Measurements from ENCODE around the gene MARCHF7.
"Not testable (repeated sequence)": the region's sequence is repeated elsewhere in the genome, so short reads cannot be mapped to it uniquely, and the experiment has no call there.

The MARCHF7 gene

DNA sequence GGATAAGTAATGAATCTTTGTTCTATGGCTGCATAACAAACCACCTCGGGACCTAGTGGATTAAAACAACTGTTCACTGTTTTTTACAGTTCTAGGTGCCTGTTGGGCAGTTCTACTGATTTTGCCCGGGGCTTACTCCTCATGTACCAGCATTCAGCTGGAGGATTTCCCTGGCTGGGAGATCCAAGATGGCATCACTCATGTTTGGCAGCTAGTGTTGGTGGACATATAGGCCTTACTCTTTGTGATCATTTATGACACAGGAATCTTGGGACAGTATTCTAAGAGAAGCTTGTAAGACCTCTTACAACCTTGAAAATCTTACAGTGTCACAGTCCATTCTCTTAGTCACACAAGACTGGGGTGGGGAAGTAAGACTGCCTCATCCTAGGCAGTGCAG, 4.6 kb downstream of the MARCHF7 start:
- DNase-seq (ENCODE audit: low read depth), result no peak

DNA sequence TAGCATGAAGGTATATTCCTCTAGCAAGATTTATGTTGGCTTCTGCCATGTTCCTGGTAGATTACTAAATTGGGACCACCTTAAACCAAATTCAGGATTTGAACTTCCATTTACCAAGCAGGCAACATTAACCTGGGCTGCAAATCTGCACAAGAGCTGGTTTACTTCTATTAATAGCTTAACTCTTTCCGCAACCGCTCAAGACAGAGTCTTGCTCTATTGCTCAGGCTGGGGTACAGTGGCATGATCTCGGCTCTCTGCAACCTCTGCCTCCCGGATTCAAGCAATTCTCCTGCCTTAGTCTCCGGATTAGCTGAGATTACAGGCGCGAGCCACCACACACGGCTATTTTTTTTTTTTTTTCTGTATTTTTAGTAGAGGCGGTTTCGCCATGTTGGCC, 8.4 kb downstream of the MARCHF7 start:
- DNase-seq (ENCODE audit: low read depth), result no peak

DNA sequence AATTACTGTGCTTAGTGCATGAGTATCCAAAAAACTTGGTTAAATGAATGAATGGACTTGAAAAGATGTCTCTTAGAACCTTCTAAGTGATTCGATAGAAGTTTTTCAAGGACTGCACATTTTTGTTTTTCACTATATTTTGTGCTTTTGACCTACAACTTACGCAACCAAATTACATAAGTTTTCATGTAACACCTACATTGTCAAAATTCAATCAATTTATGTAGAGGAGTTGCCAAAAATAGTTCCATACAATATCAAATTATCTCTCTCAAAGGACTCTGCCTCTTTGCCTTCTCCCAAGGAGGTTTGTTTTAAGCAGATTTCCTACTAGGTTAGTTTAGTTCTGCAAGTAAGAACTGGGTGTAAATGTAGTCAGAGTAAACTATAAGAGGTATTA, 10.3 kb downstream of the MARCHF7 start:
- no peak for DNase-seq (ENCODE audit: low read depth)

DNA sequence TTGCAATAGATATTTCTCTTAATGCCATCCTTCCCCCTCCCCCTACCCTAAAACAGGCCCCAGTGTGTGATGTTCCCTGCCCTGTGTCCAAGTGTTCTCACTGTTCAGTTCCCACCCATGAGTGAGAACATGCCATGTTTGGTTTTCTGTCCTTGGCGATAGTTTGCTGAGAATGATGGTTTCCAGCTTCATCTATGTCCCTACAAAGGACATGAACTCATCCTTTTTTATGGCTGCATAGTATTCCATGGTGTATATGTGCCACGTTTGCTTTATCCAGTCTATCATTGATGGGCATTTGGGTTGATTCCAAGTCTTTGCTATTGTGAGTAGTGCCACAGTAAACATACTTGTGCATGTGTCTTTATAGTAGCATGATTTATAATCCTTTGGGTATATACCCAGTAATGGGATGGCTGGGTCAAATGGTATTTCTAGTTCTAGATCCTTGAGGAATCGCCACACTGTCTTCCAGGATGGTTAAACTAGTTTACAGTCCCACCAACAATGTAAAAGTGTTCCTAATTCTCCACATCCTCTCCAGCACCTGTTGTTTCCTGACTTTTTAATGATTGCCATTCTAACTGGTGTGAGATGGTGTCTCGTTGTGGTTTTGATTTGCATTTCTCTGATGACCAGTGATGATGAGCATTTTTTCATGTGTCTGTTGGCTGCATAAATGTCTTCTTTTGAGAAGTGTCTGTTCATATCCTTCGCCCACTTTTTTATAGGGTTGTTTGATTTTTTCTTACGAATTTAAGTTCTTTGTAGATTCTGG, 12.7 kb downstream of the MARCHF7 start:
- not testable (repeated sequence) for DNase-seq (ENCODE audit: low read depth)

DNA sequence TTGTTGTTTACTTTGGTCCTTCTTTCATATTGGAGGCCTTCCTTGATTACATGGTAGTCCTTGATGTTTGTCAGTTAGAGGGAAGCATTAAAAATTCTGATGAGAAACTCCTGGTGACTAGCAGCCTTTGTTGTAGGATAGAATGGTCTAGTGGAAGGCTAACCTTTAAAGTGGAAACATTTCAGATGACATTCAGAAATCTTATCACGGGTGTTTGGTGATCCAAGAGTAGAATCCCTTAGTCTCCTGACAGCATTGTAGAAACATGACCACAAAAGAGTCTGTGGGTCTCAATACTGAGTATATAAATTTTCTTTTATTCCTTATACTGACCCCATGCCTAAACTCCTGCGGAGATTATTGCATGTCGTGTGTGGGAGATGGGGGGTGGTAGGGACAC, 13.4 kb downstream of the MARCHF7 start:
- no peak for DNase-seq (ENCODE audit: low read depth)

DNA sequence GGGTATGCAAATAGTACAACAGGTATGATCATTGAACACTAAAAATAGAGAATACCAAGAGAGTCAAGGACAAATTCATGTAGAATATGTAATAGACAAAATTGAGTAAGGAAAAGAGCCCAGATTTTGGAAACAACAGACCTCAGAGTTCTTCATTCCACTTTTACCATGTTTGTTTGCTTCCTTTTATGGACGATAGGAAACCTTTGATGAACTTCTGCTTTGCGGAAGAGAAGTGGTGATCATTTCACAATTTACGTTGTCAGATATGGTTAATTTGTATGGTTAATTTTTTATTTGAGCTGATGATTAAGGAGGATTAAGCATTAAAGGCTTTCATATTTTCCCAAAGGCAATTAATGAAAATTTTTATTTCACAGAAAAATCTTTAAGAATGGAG, 16.3 kb downstream of the MARCHF7 start:
- no peak for DNase-seq (ENCODE audit: low read depth)

DNA sequence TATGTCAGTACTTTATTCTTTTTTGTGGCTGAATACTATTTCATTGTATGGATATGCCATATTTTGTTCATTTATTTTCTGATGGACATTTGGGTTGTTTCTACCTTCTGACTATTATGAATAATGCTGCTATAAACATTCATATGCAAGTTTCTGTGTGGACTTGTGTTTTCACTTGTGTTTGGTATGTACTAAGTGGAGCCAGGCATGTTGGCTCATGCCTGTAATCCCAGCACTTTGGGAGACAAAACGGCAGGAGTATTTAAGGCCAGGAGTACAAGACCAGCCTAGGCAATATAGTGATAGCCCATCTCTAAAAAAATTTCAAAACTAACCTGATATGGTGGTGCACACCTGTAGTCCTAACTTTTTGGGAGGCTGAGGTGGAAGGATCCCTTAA, 23.3 kb downstream of the MARCHF7 start:
- no peak for DNase-seq (ENCODE audit: low read depth)

DNA sequence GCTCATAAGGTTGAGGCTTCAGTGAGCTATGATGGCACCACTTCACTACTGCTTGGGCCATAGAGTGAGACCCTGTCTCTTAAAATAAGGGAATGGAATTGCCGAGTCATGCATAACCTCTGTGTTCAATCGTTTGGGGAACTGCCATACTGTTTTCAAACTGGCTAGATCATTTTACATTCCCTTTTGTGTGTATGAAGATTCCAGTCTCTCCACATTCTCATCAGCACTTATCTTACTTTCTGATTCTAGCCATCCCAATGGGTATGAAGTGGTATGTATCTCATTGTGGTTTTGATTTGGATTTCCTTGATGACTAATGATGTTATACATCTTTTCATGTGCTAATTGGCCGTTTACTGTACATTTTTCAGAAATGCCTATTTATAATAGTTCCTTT, 23.7 kb downstream of the MARCHF7 start:
- peak; percentile 76 for DNase-seq (ENCODE audit: low read depth)

DNA sequence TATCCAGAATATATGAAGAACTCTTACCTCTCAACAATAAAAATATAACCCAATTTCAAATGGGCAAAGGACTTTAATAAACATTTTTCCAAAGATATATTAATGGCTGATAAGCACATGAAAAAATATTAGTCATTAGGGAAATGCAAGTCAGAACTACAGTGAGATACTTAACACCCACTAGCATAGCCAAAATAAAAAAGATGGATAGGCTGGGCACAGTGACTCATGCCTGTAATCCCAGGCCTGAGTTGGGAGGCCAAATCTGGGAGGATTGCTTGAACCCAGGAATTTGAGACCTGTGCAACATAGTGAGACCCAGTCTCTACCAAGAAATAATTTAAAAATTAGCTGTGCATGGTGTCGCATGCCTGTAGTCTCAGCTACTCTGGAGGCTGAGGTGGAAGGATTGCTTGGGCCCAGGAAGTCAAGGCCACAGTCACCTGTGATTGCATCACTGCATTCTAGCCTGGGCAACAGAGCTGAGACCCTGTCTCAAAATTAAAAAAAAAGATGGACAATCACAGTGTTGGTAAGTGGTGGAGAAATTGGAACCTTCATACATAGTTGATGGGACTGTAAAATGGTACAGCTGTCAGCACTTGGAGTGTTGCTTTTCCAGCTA, 25.1 kb downstream of the MARCHF7 start:
- peak; percentile 39 for DNase-seq (ENCODE audit: low read depth)

DNA sequence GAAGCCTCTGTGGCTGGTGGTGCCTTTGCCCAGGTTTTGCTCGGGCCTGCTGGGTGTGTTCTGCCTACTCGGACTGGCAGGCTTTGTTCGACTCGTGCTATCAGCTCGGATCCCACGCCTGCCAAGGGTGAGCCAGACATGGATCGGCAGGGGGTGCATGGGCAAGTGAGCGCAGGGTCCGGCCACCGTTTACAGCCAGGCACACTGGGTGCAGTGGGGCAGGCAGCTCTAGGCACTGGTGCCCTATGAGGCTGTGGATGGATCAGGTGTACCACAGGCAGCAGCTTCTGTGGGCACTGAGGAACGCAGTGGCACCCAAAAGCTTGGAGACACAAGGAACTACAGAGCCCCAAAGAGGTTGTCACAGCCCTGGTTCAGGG, 25.6 kb downstream of the MARCHF7 start:
- no peak for DNase-seq (ENCODE audit: low read depth)

DNA sequence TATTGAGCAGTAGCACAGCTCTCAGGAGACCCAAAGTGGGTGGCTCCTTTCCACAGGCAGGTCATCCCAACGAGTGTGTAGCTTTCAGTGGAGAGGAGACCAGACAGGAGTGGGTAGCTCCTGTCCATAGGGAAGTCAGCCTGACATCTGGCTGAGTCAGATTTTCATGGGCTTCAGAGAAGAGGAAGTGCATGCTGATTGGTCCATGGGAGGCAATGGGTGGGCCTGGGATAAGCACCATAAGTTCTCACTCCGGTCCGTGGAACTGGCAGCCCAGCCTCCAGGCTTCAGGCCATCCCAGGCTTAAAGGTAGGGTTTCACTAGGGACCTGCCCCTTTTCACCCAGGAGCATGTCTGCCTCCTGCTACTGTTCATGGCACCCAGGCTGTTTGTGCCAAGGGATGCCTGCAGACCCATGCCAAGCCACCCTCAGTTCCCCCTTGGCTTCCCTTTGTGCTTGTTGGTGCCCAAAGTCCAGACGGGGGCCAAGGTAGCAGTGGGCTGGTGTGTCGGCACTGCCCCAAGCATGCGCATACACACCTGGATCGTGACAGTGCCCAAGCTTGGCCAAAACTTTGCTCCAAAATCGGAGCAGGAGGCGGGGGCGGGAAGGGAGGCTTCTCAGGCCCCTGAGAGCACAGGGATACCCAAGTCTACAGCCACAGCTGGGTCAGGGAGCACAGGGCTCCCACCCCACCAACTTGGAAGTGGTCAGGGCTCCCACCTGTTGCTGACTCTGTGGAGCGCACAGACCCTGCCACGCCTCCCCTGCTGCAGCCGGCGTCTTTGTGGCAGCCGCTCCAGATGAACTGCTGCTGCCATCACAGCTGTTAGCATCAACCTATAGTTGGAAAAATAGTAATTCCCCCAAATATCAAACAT, 26.4 kb downstream of the MARCHF7 start:
- DNase-seq (ENCODE audit: low read depth), result peak; percentile 22

DNA sequence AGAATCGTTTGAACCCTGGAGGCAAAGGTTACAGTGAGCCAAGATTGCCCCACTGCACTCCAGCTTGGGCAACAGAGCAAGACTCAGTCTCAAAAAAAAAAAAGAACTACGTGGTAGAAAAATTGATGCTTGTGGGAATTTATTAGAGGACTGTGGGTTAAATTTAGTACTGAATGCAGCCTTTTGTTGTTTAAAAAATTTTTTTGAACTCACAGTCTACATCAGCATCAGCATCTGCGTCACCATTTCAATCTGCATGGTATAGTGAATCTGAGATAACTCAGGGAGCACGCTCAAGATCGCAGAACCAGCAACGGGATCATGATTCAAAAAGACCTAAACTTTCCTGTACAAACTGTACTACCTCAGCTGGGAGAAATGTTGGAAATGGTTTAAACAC, 30.5 kb downstream of the MARCHF7 start:
- DNase-seq (ENCODE audit: low read depth), result no peak

DNA sequence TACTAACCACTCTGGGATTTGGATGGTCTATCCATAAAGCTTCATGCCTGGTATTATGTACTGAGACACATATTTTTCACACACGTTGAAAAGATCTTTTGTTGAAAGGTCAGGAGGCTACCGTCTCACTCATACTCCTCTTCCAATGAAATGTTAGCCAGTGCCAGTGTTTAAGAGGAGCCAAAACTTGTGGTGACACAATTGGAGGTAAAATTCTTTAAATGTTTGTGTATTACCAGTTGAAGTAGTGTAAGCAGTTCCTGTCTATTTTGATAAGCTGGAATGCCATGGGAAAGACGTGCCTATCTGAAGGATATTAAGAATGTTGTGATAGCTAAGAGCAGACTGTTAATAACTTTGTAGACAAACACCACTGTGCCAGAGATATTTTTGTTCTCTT, 32.1 kb downstream of the MARCHF7 start:
- peak; percentile 93 for DNase-seq (ENCODE audit: low read depth)

DNA sequence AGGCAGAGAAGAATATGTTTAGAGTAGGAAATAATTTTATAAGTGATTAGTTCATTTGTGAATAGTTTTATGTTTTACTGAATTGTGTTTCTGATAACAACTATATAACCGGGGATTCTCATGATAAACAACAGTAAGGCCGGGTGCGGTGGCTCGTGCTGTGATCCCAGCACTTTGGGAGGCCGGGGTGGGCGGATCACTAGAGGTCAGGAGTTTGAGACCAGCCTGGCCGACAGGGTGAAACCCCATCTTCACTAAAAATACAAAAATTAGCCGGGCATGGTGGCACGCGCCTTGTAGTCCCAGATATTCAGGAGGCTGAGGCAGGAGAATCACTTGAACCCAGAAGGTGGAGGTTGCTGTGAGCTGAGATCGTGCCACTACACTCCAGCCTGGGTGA, 32.9 kb downstream of the MARCHF7 start:
- DNase-seq (ENCODE audit: low read depth), result not testable (repeated sequence)

DNA sequence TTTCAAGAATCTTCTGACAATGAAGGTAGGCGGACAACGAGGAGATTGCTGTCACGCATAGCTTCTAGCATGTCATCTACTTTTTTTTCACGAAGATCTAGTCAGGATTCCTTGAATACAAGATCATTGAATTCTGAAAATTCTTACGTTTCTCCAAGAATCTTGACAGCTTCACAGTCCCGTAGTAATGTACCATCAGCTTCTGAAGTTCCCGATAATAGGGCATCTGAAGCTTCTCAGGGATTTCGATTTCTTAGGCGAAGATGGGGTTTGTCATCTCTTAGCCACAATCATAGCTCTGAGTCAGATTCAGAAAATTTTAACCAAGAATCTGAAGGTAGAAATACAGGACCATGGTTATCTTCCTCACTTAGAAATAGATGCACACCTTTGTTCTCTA, 35.8 kb downstream of the MARCHF7 start:
- no peak for DNase-seq (ENCODE audit: low read depth)

DNA sequence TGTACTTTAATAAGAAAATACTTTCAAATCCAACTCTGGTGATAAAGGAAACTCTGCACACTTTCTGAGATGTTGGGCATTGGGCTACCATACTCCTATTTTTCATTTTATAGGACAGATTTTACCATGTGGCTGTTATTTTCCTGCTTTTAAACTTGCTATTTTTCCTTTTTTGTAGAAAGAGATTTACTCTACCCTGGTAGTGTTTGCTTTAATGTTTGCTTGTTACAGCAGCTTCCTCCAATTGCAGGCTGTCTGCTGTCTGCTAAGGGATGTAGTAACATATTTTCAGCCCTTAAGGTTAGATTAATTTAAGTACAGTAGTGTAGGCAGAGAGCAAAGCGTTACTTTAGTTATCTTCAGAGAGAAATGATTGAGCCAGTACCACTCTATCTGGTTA, 38.6 kb downstream of the MARCHF7 start:
- DNase-seq (ENCODE audit: low read depth), result no peak

DNA sequence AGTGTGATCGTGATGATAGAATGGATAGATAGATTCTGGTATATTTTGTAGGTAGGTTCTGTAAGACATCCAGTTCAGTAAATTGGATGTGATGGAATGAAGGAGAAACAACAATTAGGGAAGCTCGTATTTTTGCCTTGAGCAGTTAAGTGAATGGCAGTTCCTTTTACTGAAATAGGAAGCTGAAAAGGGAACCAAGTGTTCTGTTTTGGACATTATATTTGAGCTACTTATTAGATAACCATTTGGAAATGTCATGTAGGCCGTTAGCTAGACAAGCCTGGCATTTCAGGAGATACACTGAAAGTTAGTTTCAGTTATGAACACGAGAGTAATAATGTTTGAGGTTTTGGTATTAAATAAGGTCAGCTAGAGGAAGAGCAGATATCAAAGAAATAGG, 41.5 kb downstream of the MARCHF7 start:
- no peak for DNase-seq (ENCODE audit: low read depth)

DNA sequence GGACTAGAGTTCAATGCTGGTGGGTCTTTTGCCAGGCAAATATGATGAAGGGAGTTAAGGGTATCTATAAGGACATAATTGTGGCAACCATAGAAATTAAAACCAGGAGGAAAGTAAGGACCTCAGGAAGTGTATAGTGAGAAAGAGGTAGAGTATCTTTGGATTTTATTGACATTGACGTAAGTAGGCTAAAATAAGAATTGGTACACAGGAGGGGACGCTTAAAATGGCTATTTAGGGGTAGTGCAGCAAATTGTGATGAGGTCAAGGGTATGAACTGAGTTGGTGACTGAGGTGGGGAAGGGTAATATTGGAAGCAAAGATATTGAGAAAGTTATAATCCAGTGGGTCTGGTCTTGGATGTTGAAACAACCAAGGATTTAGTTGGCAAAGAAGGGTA, 42.7 kb downstream of the MARCHF7 start:
- DNase-seq (ENCODE audit: low read depth), result no peak

DNA sequence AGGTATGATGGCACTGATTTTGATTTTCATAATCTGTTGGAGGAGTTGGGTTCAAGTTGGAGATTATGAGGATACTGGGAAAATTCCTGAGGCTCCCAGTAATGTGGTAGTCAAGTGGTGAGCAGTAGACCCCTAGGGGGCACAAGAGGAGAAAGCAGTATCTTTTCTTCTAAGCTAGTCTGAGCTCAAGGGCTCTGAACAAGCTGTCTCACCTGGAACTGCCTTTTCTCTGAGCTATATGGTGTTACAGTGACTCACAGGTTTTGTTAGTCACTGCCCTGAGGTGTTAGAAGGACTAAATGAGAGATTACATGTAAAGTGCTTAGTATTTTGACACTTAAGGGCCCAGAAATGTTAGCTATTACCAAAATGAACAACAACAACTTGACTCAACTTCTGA, 43.5 kb downstream of the MARCHF7 start:
- peak; percentile 55 for DNase-seq (ENCODE audit: low read depth)

DNA sequence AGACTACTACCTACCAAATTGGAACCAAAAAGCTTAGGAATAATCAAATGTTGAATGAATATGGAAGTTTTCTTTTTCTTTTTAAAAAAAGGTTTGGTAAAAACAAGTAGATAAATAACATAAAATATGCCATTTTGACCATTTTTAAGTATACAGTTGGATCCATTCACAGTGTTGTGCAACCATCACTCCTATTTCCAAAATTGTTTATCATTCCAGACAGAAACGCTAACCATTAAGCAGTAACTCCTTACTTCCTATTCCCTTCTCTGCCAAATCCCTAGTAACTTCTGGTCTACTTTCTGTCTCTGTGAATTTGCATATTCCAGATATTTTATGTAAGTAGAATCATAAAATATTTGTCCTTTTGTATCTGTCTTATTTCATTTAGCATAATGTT, 45.9 kb downstream of the MARCHF7 start:
- no peak for DNase-seq (ENCODE audit: low read depth)

DNA sequence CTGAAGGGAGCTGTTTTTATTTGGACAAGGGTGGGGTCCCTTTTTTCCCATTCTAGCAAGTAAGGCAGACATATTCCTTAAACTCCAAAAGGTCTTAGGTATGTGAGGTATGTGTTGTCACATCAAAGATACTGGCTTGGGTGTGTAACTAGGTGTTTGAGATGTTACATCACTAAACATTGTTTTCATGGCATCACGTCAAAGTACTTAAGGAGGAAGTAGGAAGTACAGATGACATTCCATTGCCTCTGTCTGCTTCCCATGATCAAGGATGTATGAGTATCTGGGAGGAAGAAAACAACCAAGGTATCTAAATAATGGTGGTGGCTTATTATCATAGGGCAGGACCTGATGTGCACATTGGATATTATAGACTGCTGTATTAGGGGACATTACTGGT, 46.4 kb downstream of the MARCHF7 start:
- DNase-seq (ENCODE audit: low read depth), result peak; percentile 30

DNA sequence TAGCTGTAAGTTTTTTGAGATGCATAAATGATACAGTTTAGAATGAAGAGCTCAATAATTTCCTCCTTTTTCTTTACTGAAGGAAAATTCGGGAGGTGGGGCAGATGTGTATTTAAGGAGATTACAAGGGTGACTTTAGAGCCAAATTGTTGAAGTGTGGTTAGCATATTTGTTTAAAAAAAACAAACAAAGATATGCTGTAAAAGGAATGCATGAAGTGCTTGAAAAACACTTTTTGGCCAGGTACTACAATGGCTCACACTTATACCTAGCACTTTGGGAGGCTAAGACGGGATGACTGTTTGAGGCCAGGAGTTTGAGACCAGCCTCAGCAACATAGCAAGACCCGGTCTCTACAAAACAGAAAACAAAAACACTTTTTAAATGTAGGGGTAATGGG, 47.3 kb downstream of the MARCHF7 start:
- DNase-seq (ENCODE audit: low read depth), result no peak

DNA sequence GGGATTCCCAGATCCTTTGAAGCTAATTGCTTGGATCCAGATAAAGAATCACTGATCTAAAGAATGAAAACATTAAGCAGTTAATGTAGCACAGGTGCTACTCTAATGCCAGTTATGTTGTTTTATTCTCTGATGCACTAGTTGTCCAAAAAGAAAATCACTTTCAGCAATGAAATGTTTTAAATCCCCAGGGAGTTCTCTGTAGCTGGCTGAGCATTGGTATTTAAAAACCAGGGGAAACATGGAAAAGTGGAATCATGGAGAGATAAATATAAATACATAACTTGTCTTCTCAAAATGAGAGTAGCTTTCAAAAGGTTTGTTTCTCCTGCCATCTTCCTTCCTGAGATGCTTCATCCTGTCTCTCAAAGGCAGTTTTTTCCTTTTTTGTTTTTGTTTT, 48.0 kb downstream of the MARCHF7 start:
- DNase-seq (ENCODE audit: low read depth), result no peak
